Osteoblast (primary cell): ENCODE data around the gene KCNC1. TPM values are rescaled to one million over a fixed set of nuclear protein-coding genes. Genes with fewer than 3 reads are reported as not detected.

Source experiments
- DNase-seq: peaks from one replicate; pipeline ENCODE4 v3.0.0; 2011; ENCODE audit warnings: low spot score, mixed read lengths; ENCODE audit not compliant: insufficient read length; ENCODE audit errors: missing footprints
- H2AFZ ChIP-seq: 2 replicates; pipeline ENCODE4 v1.6.0; 2011; ENCODE audit warnings: mild to moderate bottlenecking, low read length
- H3K27ac ChIP-seq: 2 replicates; pipeline ENCODE4 v1.5.1; 2011; ENCODE audit warnings: mild to moderate bottlenecking, low read depth, low read length, moderate library complexity
- H3K27me3 ChIP-seq: 2 replicates; pipeline ENCODE4 v1.6.0; 2012; ENCODE audit warnings: mild to moderate bottlenecking, control low read depth, inconsistent platforms, low read length, moderate library complexity; ENCODE audit not compliant: insufficient read depth
- H3K36me3 ChIP-seq: 2 replicates; pipeline ENCODE4 v1.5.1; 2011; ENCODE audit warnings: mild to moderate bottlenecking, low read length, control low read depth, moderate library complexity; ENCODE audit not compliant: insufficient read depth
- H3K4me1 ChIP-seq: 2 replicates; pipeline ENCODE4 v1.5.1; 2011; ENCODE audit warnings: mild to moderate bottlenecking, low read length, control low read depth, moderate library complexity; ENCODE audit not compliant: insufficient read depth
- H3K4me2 ChIP-seq: 2 replicates; pipeline ENCODE4 v1.6.0; 2011; ENCODE audit warnings: mild to moderate bottlenecking, low read length; ENCODE audit not compliant: insufficient read depth
- H3K4me3 ChIP-seq: fragments of 200-600 bp; sonication (generic); 3 replicates; pipeline ENCODE4 v1.5.1; 2012; ENCODE audit warnings: mild to moderate bottlenecking, low read length, inconsistent platforms; ENCODE audit not compliant: insufficient read depth
- H3K79me2 ChIP-seq: 2 replicates; pipeline ENCODE4 v1.6.0; 2012; ENCODE audit warnings: mild to moderate bottlenecking, low read length, control low read depth, inconsistent platforms; ENCODE audit not compliant: insufficient read depth
- H3K9me3 ChIP-seq: 2 replicates; pipeline ENCODE4 v1.5.1; 2011; ENCODE audit warnings: low read depth, low read length, control low read depth
- H4K20me1 ChIP-seq: 2 replicates; pipeline ENCODE4 v1.6.0; 2012; ENCODE audit warnings: mild to moderate bottlenecking, low read length, control low read depth; ENCODE audit not compliant: insufficient read depth
- total RNA-seq: library from RNA; depleted of rRNA; stranded (reverse); fragments of >200 nt; gene quantifications from 2 replicates; pipeline ENCODE4 v1.2.3, GENCODE V29; 2012
- TF ChIP-seq, protein P1 (sequence below): IDR thresholded peaks from 2 replicates; pipeline ENCODE4 v1.5.1; 2011; ENCODE audit warnings: mild to moderate bottlenecking, low read depth, low read length, moderate library complexity; ENCODE audit errors: extremely low read depth

The KCNC1 gene
- total RNA-seq, 1 donor, result under 0.01 TPM

GRCh38 chr11:17770048-17770652 is 35.6 kb downstream of the KCNC1 start:
- H4K20me1 ChIP-seq, result no peaks in the 10 kb centered on the region
- no peaks in the 10 kb centered on the region for H3K36me3 ChIP-seq
- no peaks in the 10 kb centered on the region for H3K79me2 ChIP-seq
- H3K27ac ChIP-seq, result no peak overlapping the region
- no peak overlapping the region for H2AFZ ChIP-seq
- DNase-seq, result peak; percentile 74
- TF ChIP-seq, protein P1, sequence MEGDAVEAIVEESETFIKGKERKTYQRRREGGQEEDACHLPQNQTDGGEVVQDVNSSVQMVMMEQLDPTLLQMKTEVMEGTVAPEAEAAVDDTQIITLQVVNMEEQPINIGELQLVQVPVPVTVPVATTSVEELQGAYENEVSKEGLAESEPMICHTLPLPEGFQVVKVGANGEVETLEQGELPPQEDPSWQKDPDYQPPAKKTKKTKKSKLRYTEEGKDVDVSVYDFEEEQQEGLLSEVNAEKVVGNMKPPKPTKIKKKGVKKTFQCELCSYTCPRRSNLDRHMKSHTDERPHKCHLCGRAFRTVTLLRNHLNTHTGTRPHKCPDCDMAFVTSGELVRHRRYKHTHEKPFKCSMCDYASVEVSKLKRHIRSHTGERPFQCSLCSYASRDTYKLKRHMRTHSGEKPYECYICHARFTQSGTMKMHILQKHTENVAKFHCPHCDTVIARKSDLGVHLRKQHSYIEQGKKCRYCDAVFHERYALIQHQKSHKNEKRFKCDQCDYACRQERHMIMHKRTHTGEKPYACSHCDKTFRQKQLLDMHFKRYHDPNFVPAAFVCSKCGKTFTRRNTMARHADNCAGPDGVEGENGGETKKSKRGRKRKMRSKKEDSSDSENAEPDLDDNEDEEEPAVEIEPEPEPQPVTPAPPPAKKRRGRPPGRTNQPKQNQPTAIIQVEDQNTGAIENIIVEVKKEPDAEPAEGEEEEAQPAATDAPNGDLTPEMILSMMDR, result no peak
- no peaks in the 10 kb centered on the region for H3K4me1 ChIP-seq
- no peak overlapping the region for H3K4me2 ChIP-seq
- no peak overlapping the region for H3K4me3 ChIP-seq
- no peaks in the 10 kb centered on the region for H3K9me3 ChIP-seq
- peaks cover 2% of the 10 kb centered on the region for H3K27me3 ChIP-seq

GRCh38 chr11:17770917-17771316 is 36.3 kb downstream of the KCNC1 start:
- Histone ChIP-seq H4K20me1 (no peaks in the 10 kb centered on the region), H3K4me2 (no peak overlapping the region), H3K36me3 (no peaks in the 10 kb centered on the region), H3K27ac (no peak overlapping the region), H3K27me3 (peaks cover 2% of the 10 kb centered on the region), H2AFZ (no peak overlapping the region), H3K4me1 (no peaks in the 10 kb centered on the region), H3K4me3 (no peak overlapping the region), H3K79me2 (no peaks in the 10 kb centered on the region), H3K9me3 (no peaks in the 10 kb centered on the region)
- peak; percentile 83 for DNase-seq
- TF ChIP-seq, protein P1, result peak; percentile 40

GRCh38 chr11:17771415-17771814 is 36.8 kb downstream of the KCNC1 start:
- H3K9me3 ChIP-seq, result no peaks in the 10 kb centered on the region
- TF ChIP-seq, protein P1, result no peak
- no peak overlapping the region for H3K4me2 ChIP-seq
- peak; percentile 44 for DNase-seq
- H3K79me2 ChIP-seq, result no peaks in the 10 kb centered on the region
- H3K4me3 ChIP-seq, result no peak overlapping the region
- no peaks in the 10 kb centered on the region for H4K20me1 ChIP-seq
- H2AFZ ChIP-seq, result no peak overlapping the region
- H3K27ac ChIP-seq, result no peak overlapping the region
- peaks cover 2% of the 10 kb centered on the region for H3K27me3 ChIP-seq
- no peaks in the 10 kb centered on the region for H3K4me1 ChIP-seq
- H3K36me3 ChIP-seq, result no peaks in the 10 kb centered on the region

GRCh38 chr11:17771841-17772401 is 37.3 kb downstream of the KCNC1 start:
- Histone ChIP-seq H3K9me3 (no peaks in the 10 kb centered on the region), H3K27ac (no peak overlapping the region), H3K4me1 (no peaks in the 10 kb centered on the region), H3K36me3 (no peaks in the 10 kb centered on the region), H3K27me3 (peaks cover 5% of the 10 kb centered on the region), H2AFZ (no peak overlapping the region), H3K4me3 (no peak overlapping the region), H3K4me2 (no peak overlapping the region), H4K20me1 (no peaks in the 10 kb centered on the region), H3K79me2 (no peaks in the 10 kb centered on the region)
- no peak for DNase-seq
- TF ChIP-seq, protein P1, result no peak
